Measurements from ENCODE around the gene GXYLT2. TPM values are rescaled to one million over a fixed set of nuclear protein-coding genes. Genes with fewer than 3 reads are reported as not detected.

Gene GXYLT2
- total and polyA plus RNA-seq, 2 of the 13 experiments (the other 11 are each of a cell fraction or from before 2014, with no cell fraction given) = 4.3 to 6.9 TPM

DNA sequence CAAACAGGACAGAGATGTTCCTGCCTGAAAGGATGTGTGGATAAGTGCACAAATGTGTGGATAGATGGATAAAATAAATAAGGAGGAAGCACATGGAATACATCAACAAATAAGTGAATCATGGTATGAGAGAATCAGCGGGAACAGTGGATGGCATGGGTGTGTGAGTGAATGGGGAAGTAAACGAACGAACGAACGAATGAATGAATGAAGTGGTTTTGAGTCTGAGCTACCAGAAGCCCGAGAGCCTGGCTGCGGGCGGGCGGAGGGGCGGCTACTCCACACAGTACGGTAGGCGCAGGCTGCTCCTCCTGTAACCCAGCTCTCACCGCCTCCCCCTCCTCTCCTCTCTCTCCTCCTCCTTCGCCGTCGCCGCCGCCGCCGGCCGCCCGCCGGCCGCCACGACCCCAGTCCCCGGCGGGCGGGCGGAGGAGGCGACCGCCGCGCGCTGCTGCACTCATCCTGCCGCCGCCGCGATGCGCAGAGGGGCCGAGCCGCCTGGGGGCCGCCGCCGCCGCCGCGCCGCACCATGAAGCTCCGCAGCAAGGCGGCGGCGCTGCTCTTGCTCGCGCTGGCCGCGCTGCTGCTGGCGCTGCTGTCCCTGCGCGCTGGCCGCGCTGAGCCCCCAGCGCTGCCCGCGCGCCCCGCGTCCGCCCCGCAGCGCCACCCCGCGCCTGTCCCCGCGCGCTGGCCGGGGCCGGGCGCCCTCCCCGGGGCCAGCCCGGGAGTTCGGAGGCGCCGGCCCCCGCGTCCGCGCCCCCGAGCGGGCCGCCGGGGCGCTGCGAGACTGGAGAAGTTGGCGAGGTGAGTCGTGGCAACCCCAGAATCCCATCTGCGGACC lies at the start of gene GXYLT2 (continued):
- TF ChIP-seq, protein P1, sequence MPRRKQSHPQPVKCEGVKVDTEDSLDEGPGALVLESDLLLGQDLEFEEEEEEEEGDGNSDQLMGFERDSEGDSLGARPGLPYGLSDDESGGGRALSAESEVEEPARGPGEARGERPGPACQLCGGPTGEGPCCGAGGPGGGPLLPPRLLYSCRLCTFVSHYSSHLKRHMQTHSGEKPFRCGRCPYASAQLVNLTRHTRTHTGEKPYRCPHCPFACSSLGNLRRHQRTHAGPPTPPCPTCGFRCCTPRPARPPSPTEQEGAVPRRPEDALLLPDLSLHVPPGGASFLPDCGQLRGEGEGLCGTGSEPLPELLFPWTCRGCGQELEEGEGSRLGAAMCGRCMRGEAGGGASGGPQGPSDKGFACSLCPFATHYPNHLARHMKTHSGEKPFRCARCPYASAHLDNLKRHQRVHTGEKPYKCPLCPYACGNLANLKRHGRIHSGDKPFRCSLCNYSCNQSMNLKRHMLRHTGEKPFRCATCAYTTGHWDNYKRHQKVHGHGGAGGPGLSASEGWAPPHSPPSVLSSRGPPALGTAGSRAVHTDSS (CRISPR knock-in tag; conservative IDR thresholded peaks at IDR 0.05) = no peak
- TF ChIP-seq, protein P2, sequence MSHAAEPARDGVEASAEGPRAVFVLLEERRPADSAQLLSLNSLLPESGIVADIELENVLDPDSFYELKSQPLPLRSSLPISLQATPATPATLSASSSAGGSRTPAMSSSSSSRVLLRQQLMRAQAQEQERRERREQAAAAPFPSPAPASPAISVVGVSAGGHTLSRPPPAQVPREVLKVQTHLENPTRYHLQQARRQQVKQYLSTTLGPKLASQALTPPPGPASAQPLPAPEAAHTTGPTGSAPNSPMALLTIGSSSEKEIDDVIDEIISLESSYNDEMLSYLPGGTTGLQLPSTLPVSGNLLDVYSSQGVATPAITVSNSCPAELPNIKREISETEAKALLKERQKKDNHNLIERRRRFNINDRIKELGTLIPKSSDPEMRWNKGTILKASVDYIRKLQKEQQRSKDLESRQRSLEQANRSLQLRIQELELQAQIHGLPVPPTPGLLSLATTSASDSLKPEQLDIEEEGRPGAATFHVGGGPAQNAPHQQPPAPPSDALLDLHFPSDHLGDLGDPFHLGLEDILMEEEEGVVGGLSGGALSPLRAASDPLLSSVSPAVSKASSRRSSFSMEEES (CRISPR knock-in tag; IDR thresholded peaks at IDR 0.05) = no peak
- TF ChIP-seq SNRNP70 (IDR thresholded peaks at IDR 0.05; ENCODE audit: low read depth, low read length) (no peak), BRD4 (CRISPR knock-in tag; IDR thresholded peaks at IDR 0.05) (no peak), ZNF713 (CRISPR knock-in tag; IDR thresholded peaks at IDR 0.05) (no peak), HMG20B (CRISPR knock-in tag; conservative IDR thresholded peaks at IDR 0.05) (no peak), KMT2B (CRISPR knock-in tag; IDR thresholded peaks at IDR 0.05) (no peak), DNMT3B (CRISPR knock-in tag; conservative IDR thresholded peaks at IDR 0.05) (no peak), POGZ (CRISPR knock-in tag; IDR thresholded peaks at IDR 0.05) (no peak), GABPB1 (CRISPR knock-in tag; IDR thresholded peaks at IDR 0.05) (no peak), ZNF737 (CRISPR knock-in tag; IDR thresholded peaks at IDR 0.05; ENCODE audit: borderline replicate concordance) (no peak), ZNF652 (CRISPR knock-in tag; IDR thresholded peaks at IDR 0.05; ENCODE audit: borderline replicate concordance, low read depth) (no peak), SMAD1 (CRISPR knock-in tag; IDR thresholded peaks at IDR 0.05; ENCODE audit: borderline replicate concordance, low read depth) (no peak), DPF2 (CRISPR knock-in tag; IDR thresholded peaks at IDR 0.05; ENCODE audit: borderline replicate concordance, low read depth) (no peak), ZMAT3 (CRISPR knock-in tag; conservative IDR thresholded peaks at IDR 0.05) (no peak)
- TF ChIP-seq, protein P3, sequence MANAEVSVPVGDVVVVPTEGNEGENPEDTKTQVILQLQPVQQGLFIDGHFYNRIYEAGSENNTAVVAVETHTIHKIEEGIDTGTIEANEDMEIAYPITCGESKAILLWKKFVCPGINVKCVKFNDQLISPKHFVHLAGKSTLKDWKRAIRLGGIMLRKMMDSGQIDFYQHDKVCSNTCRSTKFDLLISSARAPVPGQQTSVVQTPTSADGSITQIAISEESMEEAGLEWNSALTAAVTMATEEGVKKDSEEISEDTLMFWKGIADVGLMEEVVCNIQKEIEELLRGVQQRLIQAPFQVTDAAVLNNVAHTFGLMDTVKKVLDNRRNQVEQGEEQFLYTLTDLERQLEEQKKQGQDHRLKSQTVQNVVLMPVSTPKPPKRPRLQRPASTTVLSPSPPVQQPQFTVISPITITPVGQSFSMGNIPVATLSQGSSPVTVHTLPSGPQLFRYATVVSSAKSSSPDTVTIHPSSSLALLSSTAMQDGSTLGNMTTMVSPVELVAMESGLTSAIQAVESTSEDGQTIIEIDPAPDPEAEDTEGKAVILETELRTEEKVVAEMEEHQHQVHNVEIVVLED (CRISPR knock-in tag; IDR thresholded peaks at IDR 0.05; ENCODE audit: borderline replicate concordance) = no peak; the same call in 1 of the 2 replicates
- TF ChIP-seq, protein P4, sequence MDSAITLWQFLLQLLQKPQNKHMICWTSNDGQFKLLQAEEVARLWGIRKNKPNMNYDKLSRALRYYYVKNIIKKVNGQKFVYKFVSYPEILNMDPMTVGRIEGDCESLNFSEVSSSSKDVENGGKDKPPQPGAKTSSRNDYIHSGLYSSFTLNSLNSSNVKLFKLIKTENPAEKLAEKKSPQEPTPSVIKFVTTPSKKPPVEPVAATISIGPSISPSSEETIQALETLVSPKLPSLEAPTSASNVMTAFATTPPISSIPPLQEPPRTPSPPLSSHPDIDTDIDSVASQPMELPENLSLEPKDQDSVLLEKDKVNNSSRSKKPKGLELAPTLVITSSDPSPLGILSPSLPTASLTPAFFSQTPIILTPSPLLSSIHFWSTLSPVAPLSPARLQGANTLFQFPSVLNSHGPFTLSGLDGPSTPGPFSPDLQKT (CRISPR knock-in tag; IDR thresholded peaks at IDR 0.05; ENCODE audit: borderline replicate concordance) = no peak
- TF ChIP-seq, protein P5, sequence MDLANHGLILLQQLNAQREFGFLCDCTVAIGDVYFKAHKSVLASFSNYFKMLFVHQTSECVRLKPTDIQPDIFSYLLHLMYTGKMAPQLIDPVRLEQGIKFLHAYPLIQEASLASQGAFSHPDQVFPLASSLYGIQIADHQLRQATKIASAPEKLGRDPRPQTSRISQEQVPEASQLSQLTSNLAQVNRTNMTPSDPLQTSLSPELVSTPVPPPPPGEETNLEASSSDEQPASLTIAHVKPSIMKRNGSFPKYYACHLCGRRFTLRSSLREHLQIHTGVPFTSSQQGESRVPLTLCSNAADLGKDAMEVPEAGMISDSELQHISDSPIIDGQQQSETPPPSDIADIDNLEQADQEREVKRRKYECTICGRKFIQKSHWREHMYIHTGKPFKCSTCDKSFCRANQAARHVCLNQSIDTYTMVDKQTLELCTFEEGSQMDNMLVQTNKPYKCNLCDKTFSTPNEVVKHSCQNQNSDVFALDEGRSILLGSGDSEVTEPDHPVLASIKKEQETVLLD (CRISPR knock-in tag; IDR thresholded peaks at IDR 0.05; ENCODE audit: low read depth) = no peak
- TF ChIP-seq, protein P6, sequence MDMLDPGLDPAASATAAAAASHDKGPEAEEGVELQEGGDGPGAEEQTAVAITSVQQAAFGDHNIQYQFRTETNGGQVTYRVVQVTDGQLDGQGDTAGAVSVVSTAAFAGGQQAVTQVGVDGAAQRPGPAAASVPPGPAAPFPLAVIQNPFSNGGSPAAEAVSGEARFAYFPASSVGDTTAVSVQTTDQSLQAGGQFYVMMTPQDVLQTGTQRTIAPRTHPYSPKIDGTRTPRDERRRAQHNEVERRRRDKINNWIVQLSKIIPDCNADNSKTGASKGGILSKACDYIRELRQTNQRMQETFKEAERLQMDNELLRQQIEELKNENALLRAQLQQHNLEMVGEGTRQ (IDR thresholded peaks at IDR 0.05; ENCODE audit: low read depth, low read length) = no peak
- TF ChIP-seq, protein P6 (CRISPR knock-in tag; IDR thresholded peaks at IDR 0.05; ENCODE audit: borderline replicate concordance) = no peak

Measured in HepG2 (cell line).